Caco-2 (cell line): ENCODE data around the gene ANTXR2. TPM values are rescaled to one million over a fixed set of nuclear protein-coding genes. Genes with fewer than 3 reads are reported as not detected.

Source experiments
- BruUV-seq: library from RNA; stranded (reverse); fragments of 400-500 nt; replicated peaks from 2 replicates; lab custom pipeline; 2021; lab: Mats Ljungman, UMichigan
- CTCF ChIA-PET: fragments of 300-600 bp; sonication (Branson Sonifier 250); formaldehyde crosslinking; loops from one replicate; lab custom pipeline; 2022; ENCODE audit warnings: antibody characterized with exemption; lab: Charles Lee
- POLR2A ChIA-PET: fragments of 300-600 bp; sonication (Branson Sonifier 250); formaldehyde crosslinking; loops from one replicate; lab custom pipeline; 2022; ENCODE audit warnings: antibody characterized with exemption; lab: Charles Lee
- DNase-seq, 2 experiments: peaks; one replicate each; pipeline versions ENCODE4 v3.0.0 to v3.0.0-alpha.2; 2020 to 2022
- H3K27me3 ChIP-seq: replicated peaks from 2 replicates; pipeline ENCODE4 v1.6.0; 2011; ENCODE audit warnings: low read length; ENCODE audit not compliant: control insufficient read depth, insufficient read depth
- H3K36me3 ChIP-seq: 2 replicates; pipeline ENCODE4 v1.5.1; 2011; ENCODE audit warnings: low read length; ENCODE audit not compliant: control insufficient read depth, insufficient read depth
- H3K4me1 ChIP-seq: fragments of 250-450 bp; sonication (Bioruptor Pico); 2 replicates; pipeline ENCODE4 v1.5.1; 2020; ENCODE audit warnings: mild to moderate bottlenecking
- H3K4me3 ChIP-seq: 2 replicates; pipeline ENCODE4 v1.5.1; 2011; ENCODE audit warnings: low read depth, mild to moderate bottlenecking, control low read depth, low read length
- H3K9me3 ChIP-seq: fragments of 250-450 bp; sonication (Bioruptor Pico); 2 replicates; pipeline ENCODE4 v1.5.1; 2020; ENCODE audit warnings: mild to moderate bottlenecking, moderate library complexity
- H3K27ac Mint-ChIP-seq: one replicate; pipeline ENCODE4 v1.8.0; 2022; ENCODE audit warnings: mixed read lengths; ENCODE audit not compliant: unreplicated experiment
- H3K27me3 Mint-ChIP-seq: one replicate; pipeline ENCODE4 v1.8.0; 2022; ENCODE audit warnings: mixed read lengths; ENCODE audit not compliant: insufficient read depth, unreplicated experiment
- H3K36me3 Mint-ChIP-seq: one replicate; pipeline ENCODE4 v1.8.0; 2022; ENCODE audit warnings: mild to moderate bottlenecking, mixed read lengths; ENCODE audit not compliant: insufficient read depth, unreplicated experiment
- H3K4me1 Mint-ChIP-seq: one replicate; pipeline ENCODE4 v1.8.0; 2022; ENCODE audit warnings: low read depth, mixed read lengths; ENCODE audit not compliant: unreplicated experiment
- H3K4me3 Mint-ChIP-seq: one replicate; pipeline ENCODE4 v1.8.0; 2022; ENCODE audit warnings: mild to moderate bottlenecking, moderate library complexity, mixed read lengths; ENCODE audit not compliant: unreplicated experiment
- H3K9me3 Mint-ChIP-seq: one replicate; pipeline ENCODE4 v1.8.0; 2022; ENCODE audit warnings: mixed read lengths; ENCODE audit not compliant: unreplicated experiment
- CTCF ChIP-seq, 2 experiments: fragments of 200-600 bp in 1 of 2; IDR thresholded peaks; 1 replicate in 1 of 2; 2 replicates in 1 of 2; pipeline versions ENCODE4 v1.5.1 to v1.8.0; 2011 to 2022; ENCODE audit warnings: antibody characterized with exemption in 1 of 2, control low read depth in 1 of 2, inconsistent platforms in 1 of 2, low read depth in 1 of 2, low read length in 1 of 2, mild to moderate bottlenecking in 1 of 2, moderate library complexity in 1 of 2; ENCODE audit not compliant: insufficient read depth in 1 of 2, severe bottlenecking in 1 of 2, unreplicated experiment in 1 of 2
- intact Hi-C: fragments of 100-400 bp; cut with micrococcal nuclease; formaldehyde crosslinking; loops from one replicate; pipeline ENCODE4 v1.10.0; 2022; ENCODE audit not compliant: unreplicated experiment
- total RNA-seq: library from RNA; stranded (reverse); gene quantifications from 2 replicates; pipeline ENCODE4 v1.2.3, GENCODE V29; 2022

The ANTXR2 gene
- total RNA-seq, 1 experiment from 2014 or later = 1.4 TPM

GRCh38 chr4:80112236-80112635, 39.2 kb upstream of the ANTXR2 start:
- Mint-ChIP-seq H3K4me1 (no peaks in the 10 kb centered on the region), H3K27me3 (no peaks in the 10 kb centered on the region), H3K27ac (no peak overlapping the region), H3K36me3 (no peaks in the 10 kb centered on the region), H3K4me3 (no peak overlapping the region), H3K9me3 (peaks cover 11% of the 10 kb centered on the region)
- BruUV-seq = no TSS peak
- CTCF ChIA-PET = no interaction called here
- H3K4me3 ChIP-seq = no peak overlapping the region
- H3K36me3 ChIP-seq = no peaks in the 10 kb centered on the region
- TF ChIP-seq CTCF (IDR thresholded peaks at IDR 0.05; ENCODE audit: insufficient read depth in 1 of 2, low read depth in 1 of 2, low read length in 1 of 2, severe bottlenecking in 1 of 2, unreplicated experiment in 1 of 2) = no peak
- POLR2A ChIA-PET = no interaction called here
- DNase-seq = no peak
- H3K4me1 ChIP-seq = no peaks in the 10 kb centered on the region
- intact Hi-C loops = no loop called here
- no peaks in the 10 kb centered on the region for H3K9me3 ChIP-seq
- no peaks in the 10 kb centered on the region for H3K27me3 ChIP-seq

GRCh38 chr4:80111276-80111675, 38.2 kb upstream of the ANTXR2 start:
- no peak overlapping the region for H3K27ac Mint-ChIP-seq
- Histone ChIP-seq H3K4me1 (no peaks in the 10 kb centered on the region), H3K9me3 (0 out of 2 replicates have a peak, but pooled peaks cover 5% of the 10 kb centered on the region), H3K27me3 (no peaks in the 10 kb centered on the region), H3K36me3 (no peaks in the 10 kb centered on the region), H3K4me3 (no peak overlapping the region)
- no TSS peak for BruUV-seq
- CTCF ChIA-PET = no interaction called here
- POLR2A ChIA-PET = no interaction called here
- no peak overlapping the region for H3K4me3 Mint-ChIP-seq
- no peaks in the 10 kb centered on the region for H3K4me1 Mint-ChIP-seq
- H3K9me3 Mint-ChIP-seq = peaks cover 21% of the 10 kb centered on the region
- DNase-seq = no peak
- no peaks in the 10 kb centered on the region for H3K27me3 Mint-ChIP-seq
- intact Hi-C loops = no loop called here
- no peak for TF ChIP-seq CTCF (IDR thresholded peaks at IDR 0.05; ENCODE audit: insufficient read depth in 1 of 2, low read depth in 1 of 2, low read length in 1 of 2, severe bottlenecking in 1 of 2, unreplicated experiment in 1 of 2)
- no peaks in the 10 kb centered on the region for H3K36me3 Mint-ChIP-seq

DNA sequence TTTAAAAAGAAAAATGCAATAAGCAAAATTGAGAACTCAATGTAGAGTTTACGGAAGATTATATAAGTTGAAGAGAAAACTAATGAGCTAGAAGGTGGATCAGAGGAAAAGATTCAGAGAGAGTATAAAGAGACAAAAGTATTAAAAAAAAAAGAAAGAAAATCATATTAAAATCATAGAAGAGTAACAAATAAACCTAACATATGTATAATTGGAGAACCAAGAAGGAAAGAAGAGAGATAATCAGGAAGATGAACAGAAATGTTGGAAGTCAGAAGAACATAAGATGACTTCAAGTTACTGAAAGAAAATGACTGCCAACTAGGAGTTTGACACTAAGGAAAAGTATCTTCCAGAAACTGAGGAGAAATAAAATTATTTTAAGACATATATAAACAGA, 34.3 kb upstream of the ANTXR2 start:
- Mint-ChIP-seq H3K27ac (no peak overlapping the region), H3K27me3 (no peaks in the 10 kb centered on the region), H3K4me1 (no peaks in the 10 kb centered on the region), H3K4me3 (no peak overlapping the region), H3K9me3 (peaks cover 24% of the 10 kb centered on the region), H3K36me3 (no peaks in the 10 kb centered on the region)
- intact Hi-C loops = no loop called here
- H3K36me3 ChIP-seq = no peaks in the 10 kb centered on the region
- no peak for TF ChIP-seq CTCF (IDR thresholded peaks at IDR 0.05; ENCODE audit: insufficient read depth in 1 of 2, low read depth in 1 of 2, low read length in 1 of 2, severe bottlenecking in 1 of 2, unreplicated experiment in 1 of 2)
- H3K9me3 ChIP-seq = 0 out of 2 replicates have a peak, but pooled peaks cover 5% of the 10 kb centered on the region
- POLR2A ChIA-PET = no interaction called here
- H3K4me1 ChIP-seq = no peaks in the 10 kb centered on the region
- CTCF ChIA-PET = no interaction called here
- DNase-seq = no peak
- BruUV-seq = no TSS peak
- H3K27me3 ChIP-seq = no peaks in the 10 kb centered on the region
- no peak overlapping the region for H3K4me3 ChIP-seq
